HG03159 (cell line): ENCODE results near the gene PODN.

Experiments used
- ATAC-seq: cut with Tn5 transposase; IDR thresholded peaks from one replicate; pipeline ENCODE4 v1.9.1; 2021; ENCODE audit warnings: mild to moderate bottlenecking, moderate library complexity; ENCODE audit not compliant: unreplicated experiment

Gene PODN

DNA sequence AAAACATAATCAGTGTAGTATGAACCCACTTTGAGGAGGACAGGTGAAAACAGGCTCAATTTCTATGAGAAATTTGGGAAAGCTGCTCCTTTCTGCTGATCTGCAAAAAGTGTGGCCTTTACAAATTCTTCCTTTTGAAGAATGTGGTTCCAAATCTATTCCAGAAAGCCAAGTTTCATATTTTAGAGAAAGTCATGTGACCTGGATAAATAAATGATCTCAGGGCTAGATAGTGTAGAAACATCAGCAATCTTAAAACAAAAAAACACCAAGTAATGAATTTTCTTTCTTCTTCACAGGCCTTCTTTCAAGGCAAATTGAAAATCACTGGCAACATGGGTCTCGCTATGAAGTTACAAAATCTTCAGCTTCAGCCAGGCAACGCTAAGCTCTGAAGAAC lies 11.7 kb upstream of the PODN start:
- no peak for ATAC-seq

DNA sequence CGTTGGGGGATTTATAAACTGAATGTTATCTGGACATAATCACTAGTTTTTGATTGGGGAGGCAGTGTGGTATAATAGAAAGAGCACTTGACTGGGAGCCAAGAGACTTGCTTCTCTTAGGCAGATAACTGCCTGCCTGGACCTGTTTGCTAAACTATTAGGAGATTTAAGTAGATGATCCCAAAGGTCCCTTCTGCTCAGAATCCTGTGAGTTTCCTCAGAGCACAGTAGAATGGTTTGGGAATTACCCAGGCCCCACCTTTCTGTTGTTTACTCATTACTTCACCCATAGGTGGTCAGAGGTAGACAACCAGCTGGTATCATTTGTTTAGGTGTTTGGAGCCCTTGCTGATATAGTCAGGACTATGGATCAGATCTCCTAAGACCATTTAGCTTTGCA lies 10.3 kb upstream of the PODN start:
- no peak for ATAC-seq

DNA sequence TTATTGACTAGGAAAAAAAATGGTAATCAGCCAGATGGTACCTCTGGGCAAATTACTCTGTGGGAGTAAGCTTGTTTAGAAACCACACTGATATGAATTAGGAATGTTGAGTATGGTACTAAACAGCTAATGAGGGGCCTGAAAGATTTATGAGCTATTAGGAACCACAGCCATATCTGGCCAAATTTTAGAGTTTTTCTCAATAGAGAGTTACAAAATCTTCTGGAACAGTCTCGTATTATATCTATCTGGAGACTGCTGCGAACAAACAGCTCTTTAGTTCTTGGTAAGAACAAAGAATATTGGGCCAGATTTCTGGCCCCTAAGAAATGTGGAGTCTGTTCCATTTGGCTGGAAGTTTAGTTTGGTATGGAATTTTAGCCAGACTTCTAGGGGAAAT lies 4.9 kb upstream of the PODN start:
- ATAC-seq: no peak

DNA sequence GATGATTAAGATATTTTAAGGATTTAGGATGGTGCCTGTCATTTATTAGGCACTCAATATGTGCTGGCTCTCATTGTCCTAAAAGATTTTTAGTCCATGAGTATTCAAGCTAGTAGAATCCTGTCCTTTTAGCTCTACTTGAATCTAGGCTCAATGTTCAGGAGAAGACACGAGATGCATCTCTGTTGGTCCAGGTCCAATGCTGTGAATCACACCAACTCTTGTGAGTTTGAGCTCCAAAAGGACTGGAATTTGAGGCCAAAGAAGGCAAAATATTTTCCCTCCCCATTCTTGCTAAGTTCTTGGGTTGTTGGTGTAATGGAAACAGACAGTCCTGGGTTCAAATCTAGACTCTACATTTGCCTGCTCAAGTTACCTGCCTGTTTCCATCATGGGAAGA lies 1.4 kb upstream of the PODN start:
- ATAC-seq: no peak

DNA sequence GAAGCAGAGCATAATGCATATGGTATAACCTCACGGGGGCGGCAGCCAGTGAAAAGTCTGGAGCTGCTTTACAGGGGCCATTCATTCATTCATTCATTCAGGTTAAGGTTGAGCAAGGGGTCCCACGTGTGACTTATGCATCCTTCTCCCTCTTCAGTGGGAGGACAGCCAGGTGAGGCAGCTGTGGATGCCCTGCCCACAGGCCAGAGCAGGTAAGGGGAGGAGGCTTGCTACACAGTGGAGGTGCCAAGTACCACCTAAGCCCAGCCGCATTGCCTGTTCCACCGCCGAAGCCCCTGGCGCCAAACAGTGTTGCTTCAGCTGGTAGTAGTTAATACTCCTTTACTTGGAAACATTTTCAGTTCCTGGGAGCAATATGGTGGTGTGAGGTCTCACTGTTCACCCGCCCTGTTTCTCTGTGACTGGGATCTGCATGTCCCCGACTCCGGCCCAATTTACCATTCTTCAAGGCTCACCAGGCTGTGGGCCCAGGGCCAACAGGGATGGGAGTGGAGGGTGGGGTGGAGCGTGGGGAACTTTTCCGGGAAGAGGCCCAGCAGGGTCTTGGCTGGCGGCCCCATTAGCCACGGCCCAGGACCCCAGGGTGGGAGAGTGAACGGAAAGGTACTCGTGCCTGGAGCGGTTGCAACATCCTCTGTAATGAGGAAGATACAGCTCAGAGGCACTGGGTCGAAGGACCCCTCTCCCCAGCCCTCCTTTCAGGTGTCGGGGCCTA lies 722 bp upstream of the PODN start:
- no peak for ATAC-seq

DNA sequence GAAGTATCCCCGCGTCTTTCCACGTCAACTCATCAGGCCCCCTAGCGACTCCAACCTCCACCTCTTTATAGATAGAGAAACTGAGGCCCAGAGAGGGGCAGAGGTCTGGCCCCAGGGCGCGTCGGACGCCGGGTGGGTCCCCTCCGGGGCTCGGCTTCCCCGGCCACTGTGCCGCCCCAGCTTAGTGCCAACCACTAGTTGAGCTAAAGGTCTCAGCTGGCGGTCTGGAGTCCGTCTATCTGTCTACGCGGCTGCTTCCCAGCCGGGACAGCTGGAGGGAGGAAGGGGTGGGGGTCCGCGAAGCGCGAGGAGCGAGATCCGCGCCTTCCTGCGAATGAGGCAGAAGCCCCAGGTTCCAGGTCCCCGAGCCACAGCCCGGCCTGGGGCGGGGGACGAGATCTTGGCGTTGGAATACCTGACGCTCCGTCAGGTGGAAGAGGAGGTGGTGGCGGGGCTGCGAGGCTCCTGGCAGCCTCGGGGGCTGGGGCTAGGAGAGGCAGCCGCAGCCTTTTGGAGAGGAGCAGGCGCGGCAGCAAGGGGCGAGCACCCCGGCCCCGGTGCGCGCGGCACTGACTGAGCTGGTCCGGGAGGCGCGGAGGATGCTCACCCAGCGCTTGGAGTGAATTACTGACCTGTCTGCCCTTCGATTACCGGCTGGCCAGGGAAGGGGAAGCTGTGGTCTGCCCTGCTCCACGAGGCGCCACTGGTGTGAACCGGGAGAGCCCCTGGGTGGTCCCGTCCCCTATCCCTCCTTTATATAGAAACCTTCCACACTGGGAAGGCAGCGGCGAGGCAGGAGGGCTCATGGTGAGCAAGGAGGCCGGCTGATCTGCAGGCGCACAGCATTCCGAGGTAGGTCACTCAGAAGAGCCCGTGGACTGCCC lies 937 bp downstream of the PODN start:
- no peak for ATAC-seq

DNA sequence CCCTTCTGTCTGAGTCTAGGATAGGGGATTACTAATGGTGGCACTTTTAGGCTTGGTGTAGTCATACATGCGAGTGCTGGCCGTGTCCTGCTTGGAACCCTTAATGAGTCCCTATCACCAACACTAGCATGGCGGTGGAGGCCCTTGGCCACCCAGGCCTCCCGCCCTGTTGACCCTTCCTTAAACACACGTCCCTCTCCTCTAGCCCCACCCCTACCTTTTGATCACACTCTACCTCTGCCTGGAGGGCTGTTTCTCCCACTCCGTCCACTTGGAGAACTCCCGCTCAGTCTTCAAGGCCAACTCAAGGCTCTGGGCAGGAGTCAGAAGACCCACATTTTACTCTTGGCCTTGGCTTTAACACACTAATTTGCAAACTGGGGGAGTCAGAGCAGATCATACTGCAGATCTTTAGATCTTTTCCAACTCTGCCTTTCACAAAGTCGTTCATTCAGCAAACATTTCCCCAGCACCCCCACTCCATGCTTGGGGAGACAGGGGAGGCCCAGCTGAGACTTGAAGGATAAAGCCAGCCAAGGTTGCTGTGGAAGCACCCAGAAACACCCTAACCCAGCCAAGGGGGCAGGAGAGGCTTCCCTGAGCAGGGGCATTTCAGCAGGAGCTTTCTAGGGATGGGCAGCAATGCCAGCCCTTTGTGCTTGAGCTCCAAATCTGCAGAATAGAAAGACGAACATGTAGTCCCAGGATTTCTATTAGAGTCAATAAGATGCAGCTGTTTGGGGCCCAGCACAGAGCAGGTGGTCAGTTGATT lies 1.9 kb downstream of the PODN start:
- no peak for ATAC-seq

DNA sequence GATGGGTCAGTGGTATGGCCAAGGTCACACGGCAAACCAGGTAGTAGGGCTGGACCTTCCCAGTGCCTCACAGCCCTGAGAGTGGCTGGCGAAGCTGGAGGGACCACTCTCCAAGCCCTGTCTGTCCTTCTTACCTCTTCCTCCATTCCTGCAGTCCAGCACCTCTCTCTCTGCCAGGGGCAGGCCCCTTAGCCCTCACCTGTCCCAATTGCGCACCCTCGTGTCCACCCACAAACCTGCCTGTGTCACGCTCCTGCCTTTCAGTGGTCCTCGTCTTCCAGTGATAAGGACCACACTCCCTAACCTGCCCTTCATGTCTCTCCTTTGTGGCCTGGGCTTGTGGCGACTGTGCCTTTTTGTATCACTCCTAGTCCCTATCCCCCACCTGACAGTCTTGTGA lies 3.4 kb downstream of the PODN start:
- no peak for ATAC-seq

DNA sequence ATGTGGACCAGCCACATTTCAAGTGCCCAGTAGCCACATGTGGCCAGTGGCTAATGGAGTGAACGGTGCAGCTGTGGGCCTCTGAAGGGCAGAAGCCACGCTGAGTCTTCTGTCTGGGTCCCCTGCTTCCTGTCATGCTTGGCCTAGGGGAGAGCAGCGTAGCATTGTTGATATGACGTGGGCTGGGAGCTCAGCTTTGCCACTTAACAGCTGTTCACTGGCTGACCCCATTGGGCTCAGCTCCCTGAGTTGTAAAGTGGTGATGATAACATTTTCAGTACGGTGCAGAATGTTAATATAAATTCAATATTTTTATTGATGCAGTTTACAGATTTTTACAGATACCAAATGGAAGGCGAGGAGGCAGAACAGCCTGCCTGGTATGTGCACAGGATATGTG lies 4.5 kb downstream of the PODN start:
- ATAC-seq: no peak

DNA sequence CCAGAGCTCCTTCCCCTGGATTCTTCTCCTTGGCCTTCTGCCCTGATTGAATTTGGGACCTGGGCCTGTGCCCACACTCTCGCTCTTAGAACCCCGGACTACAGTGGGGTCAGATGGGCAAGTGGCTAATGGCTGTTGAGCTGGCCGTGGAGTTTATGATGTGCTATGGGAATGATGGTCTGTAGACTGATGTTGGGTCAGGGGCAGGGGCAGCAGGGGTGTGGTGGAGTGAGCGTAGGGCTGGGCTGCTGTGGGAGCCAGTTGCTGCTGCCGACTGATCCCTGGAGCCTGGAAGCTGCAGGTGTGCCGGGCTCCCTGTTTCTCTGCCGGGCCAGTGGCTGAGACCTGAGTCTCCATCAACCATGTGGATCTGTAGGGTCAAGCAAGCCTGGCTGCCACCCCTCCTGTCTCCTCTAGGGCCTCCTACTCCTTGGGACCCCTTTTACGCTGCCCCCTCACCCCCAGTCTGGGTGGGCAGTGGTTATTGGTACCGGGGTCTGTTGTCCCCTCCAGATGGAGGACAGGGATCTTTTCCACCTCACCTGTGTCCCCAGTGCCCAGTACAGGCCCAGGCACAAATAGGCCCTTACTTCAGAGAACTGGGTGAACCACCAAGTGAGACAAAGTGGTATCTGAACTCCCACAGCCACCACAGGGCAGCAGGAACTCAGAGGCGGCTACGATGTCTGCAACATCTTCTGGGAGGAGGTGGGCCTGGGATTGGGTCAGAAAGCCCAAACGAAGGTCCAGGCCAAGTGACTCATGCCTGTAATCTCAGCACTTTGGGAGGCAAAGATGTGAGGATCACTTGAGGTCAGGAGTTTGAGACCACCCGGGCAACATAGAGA lies 5.1 kb downstream of the PODN start:
- ATAC-seq: no peak

DNA sequence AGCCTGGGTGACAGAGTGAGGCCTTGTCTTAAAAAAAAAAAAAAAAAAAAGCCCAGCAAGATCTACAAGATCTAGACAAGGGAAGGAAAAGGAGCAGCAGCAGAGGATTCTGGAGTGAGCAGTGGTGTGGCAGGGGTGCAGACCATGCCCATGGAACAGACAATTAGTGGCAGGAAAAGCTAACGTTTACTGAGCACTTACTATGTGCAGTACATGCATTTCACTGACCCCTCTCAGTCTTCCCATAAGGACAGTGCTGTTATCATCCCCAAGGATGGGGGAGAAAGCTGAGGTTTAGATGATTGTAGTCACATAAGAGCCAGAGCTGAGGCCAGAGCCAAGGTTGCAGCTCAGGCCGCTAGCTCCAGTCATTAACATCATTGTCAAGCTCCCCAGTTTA lies 5.9 kb downstream of the PODN start:
- ATAC-seq: no peak

DNA sequence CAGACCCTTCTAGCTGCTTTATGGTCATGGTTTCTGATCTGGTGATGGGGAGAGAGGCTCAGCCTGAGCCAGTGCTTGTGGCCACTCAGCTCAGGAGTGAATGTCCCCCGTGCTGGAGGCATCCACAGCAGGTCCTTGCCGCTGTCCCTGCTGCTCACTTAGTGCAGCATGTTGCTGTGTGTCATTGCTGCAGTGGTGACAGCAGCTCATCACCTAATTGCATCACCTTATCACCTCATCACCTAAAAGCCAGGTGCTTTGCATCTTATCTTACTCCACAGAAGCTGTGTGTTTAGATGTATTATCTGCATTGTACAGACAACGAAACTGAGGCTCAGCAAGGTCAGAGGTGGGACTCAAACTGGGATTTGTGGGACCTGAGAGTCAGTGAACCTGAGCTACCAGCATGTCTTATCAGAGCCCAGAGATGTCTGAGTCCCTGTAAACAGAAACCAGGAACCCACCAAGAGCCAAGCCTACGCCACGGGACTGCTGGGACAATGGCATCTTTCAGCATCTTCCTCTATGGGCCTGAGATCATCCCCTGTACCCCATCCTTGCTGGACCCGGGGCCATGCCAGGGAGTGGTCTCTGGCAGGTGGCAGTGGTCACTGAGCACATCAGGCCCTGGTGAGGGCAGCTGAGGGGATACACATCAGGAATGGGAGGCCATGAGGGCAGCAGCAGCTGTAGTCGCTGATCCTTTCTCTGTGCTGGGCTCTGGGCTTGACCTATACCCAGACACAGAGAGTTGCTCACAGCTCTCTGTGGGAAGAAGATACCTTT lies 6.5 kb downstream of the PODN start:
- no peak for ATAC-seq

DNA sequence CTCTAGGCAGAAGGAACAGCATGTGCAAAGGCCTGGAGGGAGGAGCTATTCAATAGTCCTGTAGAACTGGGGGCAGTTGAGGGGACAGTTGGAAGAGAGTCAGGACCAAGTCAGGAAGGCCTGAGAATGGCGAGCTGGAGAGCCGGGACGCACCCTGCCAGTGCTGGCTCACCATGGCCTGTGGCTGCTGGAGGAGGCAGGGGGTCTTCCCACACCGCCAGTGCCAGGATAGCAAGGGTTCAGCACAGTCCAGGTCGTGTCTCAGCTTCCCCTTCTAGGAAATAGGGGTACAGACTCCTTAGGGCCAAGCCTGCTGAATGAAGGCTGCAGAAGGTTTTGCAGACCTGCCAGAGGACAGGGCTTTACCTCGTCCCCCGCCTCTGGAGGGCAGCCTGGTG lies 7.3 kb downstream of the PODN start:
- no peak for ATAC-seq

DNA sequence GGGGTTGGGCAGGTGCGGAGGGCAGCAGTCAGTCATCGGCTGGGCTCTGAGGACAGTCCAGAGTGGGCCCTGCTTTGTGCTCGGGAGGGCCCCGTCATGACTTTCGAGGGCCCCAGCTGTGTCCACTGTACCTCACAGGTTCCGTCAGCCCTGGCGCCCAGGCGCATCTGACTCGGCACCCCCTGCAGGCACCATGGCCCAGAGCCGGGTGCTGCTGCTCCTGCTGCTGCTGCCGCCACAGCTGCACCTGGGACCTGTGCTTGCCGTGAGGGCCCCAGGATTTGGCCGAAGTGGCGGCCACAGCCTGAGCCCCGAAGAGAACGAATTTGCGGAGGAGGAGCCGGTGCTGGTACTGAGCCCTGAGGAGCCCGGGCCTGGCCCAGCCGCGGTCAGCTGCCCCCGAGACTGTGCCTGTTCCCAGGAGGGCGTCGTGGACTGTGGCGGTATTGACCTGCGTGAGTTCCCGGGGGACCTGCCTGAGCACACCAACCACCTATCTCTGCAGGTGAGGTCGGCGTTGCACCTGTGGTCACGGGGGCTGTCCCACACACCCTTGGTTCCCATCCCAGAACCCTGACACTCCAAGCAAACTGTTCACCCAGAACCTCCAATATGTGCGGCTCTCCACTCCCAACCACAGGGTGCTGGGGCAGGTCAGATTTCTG lies 7.8 kb downstream of the PODN start:
- no peak for ATAC-seq

DNA sequence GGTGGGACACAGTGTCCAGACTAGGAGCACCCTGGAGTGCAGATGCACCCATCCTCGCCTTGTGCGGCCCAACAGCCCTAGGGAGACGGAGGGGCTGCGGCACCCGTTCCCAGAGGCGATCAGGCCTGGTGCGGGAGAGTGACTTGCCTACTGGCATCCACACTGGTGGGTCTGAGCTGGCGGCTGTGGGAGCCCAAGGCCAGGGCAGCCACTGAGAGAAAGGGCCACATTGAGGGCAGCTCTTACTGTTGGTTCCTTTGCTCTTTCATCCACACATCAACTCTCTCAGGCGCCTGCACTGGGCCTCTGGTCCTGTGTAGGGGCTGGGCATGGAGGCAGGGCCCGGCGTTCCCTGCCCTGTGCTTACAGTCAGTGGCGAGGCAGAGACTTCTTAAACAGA lies 8.6 kb downstream of the PODN start:
- ATAC-seq: no peak

DNA sequence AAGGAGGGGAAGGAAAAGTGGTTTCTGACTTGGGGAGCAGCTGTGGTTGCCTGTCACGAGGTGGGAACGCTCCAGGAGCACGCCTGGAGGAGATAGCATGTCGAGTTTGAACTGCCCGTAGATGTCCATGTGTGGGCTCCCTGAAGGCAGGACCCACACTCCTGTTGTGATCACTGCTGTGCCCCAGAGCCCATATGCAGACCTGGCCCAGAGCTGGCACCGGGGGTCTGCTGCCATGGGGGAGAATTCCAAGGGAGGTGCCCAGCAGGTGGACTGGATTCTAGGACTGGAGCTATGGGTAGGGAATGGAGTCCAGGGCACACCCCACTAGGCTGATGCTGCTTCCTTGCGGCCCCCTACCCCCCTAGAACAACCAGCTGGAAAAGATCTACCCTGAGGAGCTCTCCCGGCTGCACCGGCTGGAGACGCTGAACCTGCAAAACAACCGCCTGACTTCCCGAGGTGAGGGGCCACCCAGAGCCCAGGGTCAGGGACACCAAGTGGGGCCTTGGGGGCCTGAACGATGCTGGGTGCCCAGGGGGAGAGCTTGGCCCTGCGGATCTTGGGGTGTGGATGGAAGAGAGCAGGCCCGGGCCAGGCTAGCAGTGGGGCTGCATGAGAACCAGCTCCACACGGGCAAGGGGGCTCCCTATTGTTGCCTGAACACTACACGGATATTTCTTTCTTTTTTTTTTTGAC lies 9.3 kb downstream of the PODN start:
- ATAC-seq: no peak

DNA sequence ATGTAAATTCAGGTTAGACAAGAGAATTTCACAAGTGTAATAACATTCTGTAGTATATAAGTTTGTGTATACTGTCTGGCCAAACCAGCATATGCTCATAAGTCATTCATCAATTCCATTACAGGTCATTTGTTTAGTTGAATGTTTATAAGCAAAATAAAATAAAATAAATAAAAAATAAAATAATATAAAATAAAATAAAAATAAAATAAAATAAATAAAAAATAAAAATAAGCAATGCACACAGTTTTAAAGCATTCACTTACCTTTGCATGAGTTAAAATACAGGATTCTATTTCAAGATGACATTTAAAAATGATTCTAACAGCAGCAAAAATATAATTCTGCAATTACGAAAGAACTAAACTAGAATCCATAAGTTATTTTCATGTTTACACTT lies 9.9 kb downstream of the PODN start:
- no peak for ATAC-seq

DNA sequence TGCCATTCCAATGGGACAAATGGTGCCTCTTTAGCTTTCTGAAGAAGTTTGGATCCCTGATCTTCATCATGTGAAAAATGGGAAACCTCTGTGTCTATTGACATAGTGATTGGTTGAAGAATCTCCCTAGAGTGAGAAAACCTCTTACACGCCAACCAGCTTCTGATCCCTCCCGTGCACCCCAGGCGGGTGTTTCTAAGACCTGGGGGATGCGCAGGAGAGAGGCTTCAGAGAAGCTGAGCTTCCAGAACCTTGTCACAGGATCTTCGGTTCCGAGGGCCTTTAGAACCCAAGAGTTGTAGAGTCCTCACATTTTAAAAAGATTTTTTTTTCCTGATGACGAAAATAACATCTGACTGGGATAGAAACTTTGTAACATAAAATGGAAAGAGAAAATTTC lies 11.3 kb downstream of the PODN start:
- ATAC-seq: no peak

DNA sequence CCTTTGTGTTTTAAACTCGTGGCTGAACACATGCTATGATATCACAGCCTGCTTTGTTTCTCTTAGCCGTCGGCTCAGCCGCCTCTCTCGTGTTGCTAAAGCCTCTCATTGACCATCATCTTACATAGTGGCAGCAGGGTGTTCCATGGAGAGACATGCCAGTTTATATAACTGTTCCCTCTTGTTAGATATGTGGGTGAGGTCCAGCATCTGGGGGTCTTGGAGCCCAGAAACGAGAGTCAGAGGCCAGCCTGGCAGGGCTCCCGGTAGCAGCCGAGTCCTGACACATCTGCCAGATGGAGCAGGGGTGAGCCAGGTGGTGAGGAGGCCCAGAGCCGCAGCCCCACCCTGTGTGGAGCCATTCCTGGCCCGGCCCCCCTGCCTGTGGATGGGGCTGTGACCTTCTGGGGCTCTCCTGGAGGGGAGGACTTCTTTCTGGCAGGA lies 11.9 kb downstream of the PODN start:
- ATAC-seq: no peak
